NB4 (cell line): Measurements from ENCODE around the gene MAD1L1.

ENCODE experiments used
- POLR2A ChIP-seq: IDR thresholded peaks from 2 replicates; pipeline ENCODE4 v1.6.1; 2011; ENCODE audit warnings: mild to moderate bottlenecking; ENCODE audit not compliant: insufficient read length; ENCODE audit errors: extremely low read depth
- TF ChIP-seq, protein P1 (sequence below): IDR thresholded peaks from one replicate; pipeline ENCODE4 v1.5.1; 2012; ENCODE audit warnings: low read depth, low read length
- TF ChIP-seq, protein P2 (sequence below): IDR thresholded peaks from 2 replicates; pipeline ENCODE4 v1.6.1; 2011; ENCODE audit warnings: low read depth, low read length

DNA sequence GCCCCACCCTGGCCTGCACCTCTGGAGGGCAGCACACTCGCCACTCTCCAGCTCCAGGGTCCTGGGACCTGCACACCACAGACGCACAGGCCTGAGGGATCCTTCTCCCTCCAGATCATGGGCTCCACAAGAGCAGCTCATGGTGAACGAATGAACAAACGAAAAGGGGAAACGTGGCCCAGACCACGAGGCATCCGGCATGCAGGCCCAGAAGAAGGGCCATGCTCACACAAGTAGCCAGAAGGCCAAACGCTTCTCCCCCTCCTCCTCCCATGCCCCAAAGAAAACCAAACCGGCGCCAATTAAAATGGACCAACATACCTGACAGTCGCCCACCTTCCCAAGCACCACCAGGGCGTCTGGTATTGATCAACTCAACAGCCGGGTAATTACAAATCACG lies 30.4 kb downstream of the MAD1L1 start:
- TF ChIP-seq, protein P1, sequence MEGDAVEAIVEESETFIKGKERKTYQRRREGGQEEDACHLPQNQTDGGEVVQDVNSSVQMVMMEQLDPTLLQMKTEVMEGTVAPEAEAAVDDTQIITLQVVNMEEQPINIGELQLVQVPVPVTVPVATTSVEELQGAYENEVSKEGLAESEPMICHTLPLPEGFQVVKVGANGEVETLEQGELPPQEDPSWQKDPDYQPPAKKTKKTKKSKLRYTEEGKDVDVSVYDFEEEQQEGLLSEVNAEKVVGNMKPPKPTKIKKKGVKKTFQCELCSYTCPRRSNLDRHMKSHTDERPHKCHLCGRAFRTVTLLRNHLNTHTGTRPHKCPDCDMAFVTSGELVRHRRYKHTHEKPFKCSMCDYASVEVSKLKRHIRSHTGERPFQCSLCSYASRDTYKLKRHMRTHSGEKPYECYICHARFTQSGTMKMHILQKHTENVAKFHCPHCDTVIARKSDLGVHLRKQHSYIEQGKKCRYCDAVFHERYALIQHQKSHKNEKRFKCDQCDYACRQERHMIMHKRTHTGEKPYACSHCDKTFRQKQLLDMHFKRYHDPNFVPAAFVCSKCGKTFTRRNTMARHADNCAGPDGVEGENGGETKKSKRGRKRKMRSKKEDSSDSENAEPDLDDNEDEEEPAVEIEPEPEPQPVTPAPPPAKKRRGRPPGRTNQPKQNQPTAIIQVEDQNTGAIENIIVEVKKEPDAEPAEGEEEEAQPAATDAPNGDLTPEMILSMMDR, result no peak
- TF ChIP-seq POLR2A, result no peak
- TF ChIP-seq, protein P2, sequence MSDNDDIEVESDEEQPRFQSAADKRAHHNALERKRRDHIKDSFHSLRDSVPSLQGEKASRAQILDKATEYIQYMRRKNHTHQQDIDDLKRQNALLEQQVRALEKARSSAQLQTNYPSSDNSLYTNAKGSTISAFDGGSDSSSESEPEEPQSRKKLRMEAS, result no peak
